HL-60 (cell line): ENCODE measurements around the gene RAB11FIP5.

ENCODE experiments used
- POLR2AphosphoS5 ChIP-seq: IDR thresholded peaks from 2 replicates; pipeline ENCODE4 v1.6.1; 2012; ENCODE audit warnings: low read depth
- REST ChIP-seq: IDR thresholded peaks from 2 replicates; pipeline ENCODE4 v1.6.1; 2012; ENCODE audit warnings: low read depth; ENCODE audit not compliant: insufficient replicate concordance
- SPI1 ChIP-seq: IDR thresholded peaks from 2 replicates; pipeline ENCODE4 v1.6.1; 2012; ENCODE audit warnings: low read depth, mild to moderate bottlenecking, borderline replicate concordance
- TF ChIP-seq, protein P1 (sequence below): IDR thresholded peaks from one replicate; pipeline ENCODE4 v1.5.1; 2011; ENCODE audit warnings: low read length, control low read depth, inconsistent platforms; ENCODE audit not compliant: insufficient read depth

GRCh38 chr2:73112026-73112912, 479 bp downstream of the RAB11FIP5 start:
- TF ChIP-seq, protein P1, sequence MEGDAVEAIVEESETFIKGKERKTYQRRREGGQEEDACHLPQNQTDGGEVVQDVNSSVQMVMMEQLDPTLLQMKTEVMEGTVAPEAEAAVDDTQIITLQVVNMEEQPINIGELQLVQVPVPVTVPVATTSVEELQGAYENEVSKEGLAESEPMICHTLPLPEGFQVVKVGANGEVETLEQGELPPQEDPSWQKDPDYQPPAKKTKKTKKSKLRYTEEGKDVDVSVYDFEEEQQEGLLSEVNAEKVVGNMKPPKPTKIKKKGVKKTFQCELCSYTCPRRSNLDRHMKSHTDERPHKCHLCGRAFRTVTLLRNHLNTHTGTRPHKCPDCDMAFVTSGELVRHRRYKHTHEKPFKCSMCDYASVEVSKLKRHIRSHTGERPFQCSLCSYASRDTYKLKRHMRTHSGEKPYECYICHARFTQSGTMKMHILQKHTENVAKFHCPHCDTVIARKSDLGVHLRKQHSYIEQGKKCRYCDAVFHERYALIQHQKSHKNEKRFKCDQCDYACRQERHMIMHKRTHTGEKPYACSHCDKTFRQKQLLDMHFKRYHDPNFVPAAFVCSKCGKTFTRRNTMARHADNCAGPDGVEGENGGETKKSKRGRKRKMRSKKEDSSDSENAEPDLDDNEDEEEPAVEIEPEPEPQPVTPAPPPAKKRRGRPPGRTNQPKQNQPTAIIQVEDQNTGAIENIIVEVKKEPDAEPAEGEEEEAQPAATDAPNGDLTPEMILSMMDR, result no peak
- no peak for TF ChIP-seq POLR2AphosphoS5
- TF ChIP-seq SPI1, result no peak
- no peak for TF ChIP-seq REST
